Measurements from ENCODE around the gene MT1E. TPM values are rescaled to one million over a fixed set of nuclear protein-coding genes. Genes with fewer than 3 reads are reported as not detected.
A peak's percentile ranks its signal among the peaks of the same experiment; 100 is the strongest.

Gene MT1E
- polyA plus RNA-seq, 1 experiment, result 188 TPM

DNA sequence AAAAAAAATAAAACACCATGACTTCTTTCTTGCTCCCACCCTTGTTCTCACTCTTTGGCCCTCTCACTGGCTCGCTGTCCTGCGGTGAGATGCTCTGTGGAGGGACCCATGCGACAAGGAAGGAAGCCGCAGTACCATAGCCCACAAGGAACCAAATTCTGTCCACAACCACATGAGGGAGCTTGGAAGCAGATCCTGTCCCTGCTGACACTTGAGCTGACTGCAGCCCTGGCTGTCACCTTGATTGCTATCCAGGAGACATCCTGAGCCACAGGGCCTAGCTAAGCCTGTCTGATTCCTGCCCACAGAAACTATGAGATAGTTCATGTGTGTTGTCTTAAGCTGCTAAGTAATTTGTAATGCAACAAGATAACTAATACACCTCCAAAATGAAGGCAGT lies 22.0 kb upstream of the MT1E start:
- no peak for DNase-seq (ENCODE audit: low read depth)
- no peaks in the 10 kb centered on the region for H3K36me3 ChIP-seq (ENCODE audit: control insufficient read depth, insufficient read depth, low read length)
- CTCF ChIA-PET, result interaction anchor here (0.5 to 7.8 kb wide), 14 partner anchors 12 to 186 kb away, joined by 3 to 100 read pairs (median 4); no protein-coding TSS in a partner anchor
- TF ChIP-seq, protein P1, sequence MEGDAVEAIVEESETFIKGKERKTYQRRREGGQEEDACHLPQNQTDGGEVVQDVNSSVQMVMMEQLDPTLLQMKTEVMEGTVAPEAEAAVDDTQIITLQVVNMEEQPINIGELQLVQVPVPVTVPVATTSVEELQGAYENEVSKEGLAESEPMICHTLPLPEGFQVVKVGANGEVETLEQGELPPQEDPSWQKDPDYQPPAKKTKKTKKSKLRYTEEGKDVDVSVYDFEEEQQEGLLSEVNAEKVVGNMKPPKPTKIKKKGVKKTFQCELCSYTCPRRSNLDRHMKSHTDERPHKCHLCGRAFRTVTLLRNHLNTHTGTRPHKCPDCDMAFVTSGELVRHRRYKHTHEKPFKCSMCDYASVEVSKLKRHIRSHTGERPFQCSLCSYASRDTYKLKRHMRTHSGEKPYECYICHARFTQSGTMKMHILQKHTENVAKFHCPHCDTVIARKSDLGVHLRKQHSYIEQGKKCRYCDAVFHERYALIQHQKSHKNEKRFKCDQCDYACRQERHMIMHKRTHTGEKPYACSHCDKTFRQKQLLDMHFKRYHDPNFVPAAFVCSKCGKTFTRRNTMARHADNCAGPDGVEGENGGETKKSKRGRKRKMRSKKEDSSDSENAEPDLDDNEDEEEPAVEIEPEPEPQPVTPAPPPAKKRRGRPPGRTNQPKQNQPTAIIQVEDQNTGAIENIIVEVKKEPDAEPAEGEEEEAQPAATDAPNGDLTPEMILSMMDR (IDR thresholded peaks at IDR 0.05; ENCODE audit: insufficient read depth, low read depth, low read length), result peak; percentile 52
- no peak overlapping the region for H3K4me3 ChIP-seq (ENCODE audit: low read depth, low read length)
- no peaks in the 10 kb centered on the region; the same call in 1 of the 2 replicates for H3K27me3 ChIP-seq (ENCODE audit: control insufficient read depth, insufficient read depth, low read length)
- POLR2A ChIA-PET, result interaction anchor here (0.6 kb wide), 1 partner anchor 14 kb away, joined by 3 read pairs; no protein-coding TSS in a partner anchor

- H3K36me3 ChIP-seq (ENCODE audit: control insufficient read depth, insufficient read depth, low read length), result no peaks in the 10 kb centered on the region
- no peak for DNase-seq (ENCODE audit: low read depth)
- POLR2A ChIA-PET, result no interaction called here
- TF ChIP-seq, protein P1 (IDR thresholded peaks at IDR 0.05; ENCODE audit: insufficient read depth, low read depth, low read length), result no peak
- CTCF ChIA-PET, result interaction anchor here (1.2 to 7.8 kb wide), 5 partner anchors 20 to 97 kb away, joined by 3 to 100 read pairs (median 20); partner anchors contain the start of gene MT1E
- H3K4me3 ChIP-seq (ENCODE audit: low read depth, low read length), result no peak overlapping the region
- H3K27me3 ChIP-seq (ENCODE audit: control insufficient read depth, insufficient read depth, low read length), result no peaks in the 10 kb centered on the region; the same call in 1 of the 2 replicates
These were observed 20.6 kb upstream of the MT1E start for GRCh38 chr16:56604966-56605365.

- Histone ChIP-seq H3K4me3 (ENCODE audit: low read depth, low read length) (no peak overlapping the region), H3K36me3 (ENCODE audit: control insufficient read depth, insufficient read depth, low read length) (no peaks in the 10 kb centered on the region), H3K27me3 (ENCODE audit: control insufficient read depth, insufficient read depth, low read length) (no peaks in the 10 kb centered on the region; the same call in 1 of the 2 replicates)
- ChIA-PET POLR2A (no interaction called here), CTCF (interaction anchor here (1.2 to 7.8 kb wide), 5 partner anchors 20 to 97 kb away, joined by 3 to 100 read pairs (median 20); partner anchors contain the start of gene MT1E)
- no peak for DNase-seq (ENCODE audit: low read depth)
- TF ChIP-seq, protein P1 (IDR thresholded peaks at IDR 0.05; ENCODE audit: insufficient read depth, low read depth, low read length), result no peak
These were observed 20.1 kb upstream of the MT1E start for GRCh38 chr16:56605475-56605874.

- H3K36me3 ChIP-seq (ENCODE audit: control insufficient read depth, insufficient read depth, low read length), result no peaks in the 10 kb centered on the region
- H3K4me3 ChIP-seq (ENCODE audit: low read depth, low read length), result no peak overlapping the region
- POLR2A ChIA-PET, result interaction anchor here (0.9 kb wide), 2 partner anchors 12 to 21 kb away, joined by 3 to 4 read pairs; no protein-coding TSS in a partner anchor
- H3K27me3 ChIP-seq (ENCODE audit: control insufficient read depth, insufficient read depth, low read length), result no peaks in the 10 kb centered on the region; the same call in 1 of the 2 replicates
- CTCF ChIA-PET, result interaction anchor here (1.2 to 7.8 kb wide), 7 partner anchors 17 to 96 kb away, joined by 3 to 100 read pairs (median 4); partner anchors contain the start of gene MT1E
- TF ChIP-seq, protein P1 (IDR thresholded peaks at IDR 0.05; ENCODE audit: insufficient read depth, low read depth, low read length), result no peak
- DNase-seq (ENCODE audit: low read depth), result no peak
These were observed 19.5 kb upstream of the MT1E start for GRCh38 chr16:56606071-56606475.

DNA sequence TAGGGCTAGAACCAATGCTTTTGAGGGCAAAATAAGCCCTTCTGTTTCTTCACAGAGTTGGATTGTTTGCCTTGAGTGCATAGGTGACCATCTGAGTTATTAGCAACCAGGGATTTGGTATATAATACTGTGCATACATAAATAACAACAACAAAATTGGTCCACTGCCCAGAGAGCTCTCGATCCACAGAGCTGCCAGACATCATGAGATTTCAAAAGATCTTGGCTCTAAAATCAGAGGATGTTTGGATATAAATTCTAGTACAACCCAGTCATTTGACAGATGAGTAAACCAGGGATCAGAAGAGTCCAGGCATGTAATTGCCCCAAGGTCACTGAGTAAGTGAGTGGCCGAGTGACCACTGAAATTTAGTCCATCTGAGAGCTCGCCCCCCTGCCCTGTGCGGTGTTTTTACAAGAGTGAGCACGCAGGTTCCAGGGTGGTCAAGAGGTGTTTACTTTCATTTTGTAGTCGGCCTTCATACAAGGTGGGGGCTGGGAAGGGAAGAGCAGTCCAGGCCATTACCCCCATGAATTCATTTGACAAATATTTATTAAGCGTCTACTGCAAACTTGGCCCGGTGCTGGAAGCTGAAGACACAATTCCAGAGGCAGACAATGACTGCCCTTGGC lies 19.0 kb upstream of the MT1E start:
- H3K36me3 ChIP-seq (ENCODE audit: control insufficient read depth, insufficient read depth, low read length), result no peaks in the 10 kb centered on the region
- H3K4me3 ChIP-seq (ENCODE audit: low read depth, low read length), result peak overlapping the region; percentile 8
- ChIA-PET CTCF (interaction anchor here (1.1 to 7.8 kb wide), 6 partner anchors 17 to 96 kb away, joined by 3 to 100 read pairs (median 12); partner anchors contain the start of gene MT1E), POLR2A (interaction anchor here (0.9 to 1.0 kb wide), 3 partner anchors 12 to 21 kb away, joined by 3 to 9 read pairs (median 4); partner anchors contain the start of gene MT1E)
- TF ChIP-seq, protein P1 (IDR thresholded peaks at IDR 0.05; ENCODE audit: insufficient read depth, low read depth, low read length), result no peak
- DNase-seq (ENCODE audit: low read depth), result peak; percentile 76
- H3K27me3 ChIP-seq (ENCODE audit: control insufficient read depth, insufficient read depth, low read length), result no peaks in the 10 kb centered on the region
